ENCODE results near the gene MTHFD2L. TPM values are rescaled to one million over a fixed set of nuclear protein-coding genes. Genes with fewer than 3 reads are reported as not detected.
"Not testable (repeated sequence)": the region's sequence is repeated elsewhere in the genome, so short reads cannot be mapped to it uniquely, and the experiment has no call there.

Gene MTHFD2L
- total RNA-seq, 4 donors from 2014 or later = 11.8 to 17.1 (median 14.9) TPM

GRCh38 chr4:74127745-74128144, 30.2 kb upstream of the MTHFD2L start:
- no peak for DNase-seq
- Histone ChIP-seq H3K9me3 (no peaks in the 10 kb centered on the region), H3K36me3 (no peaks in the 10 kb centered on the region), H3K4me3 (no peak overlapping the region), H3K4me1 (no peaks in the 10 kb centered on the region), H3K27me3 (no peaks in the 10 kb centered on the region), H3K27ac (no peak overlapping the region)
- TF ChIP-seq POLR2A (IDR thresholded peaks at IDR 0.05) = no peak
- TF ChIP-seq, protein P1, sequence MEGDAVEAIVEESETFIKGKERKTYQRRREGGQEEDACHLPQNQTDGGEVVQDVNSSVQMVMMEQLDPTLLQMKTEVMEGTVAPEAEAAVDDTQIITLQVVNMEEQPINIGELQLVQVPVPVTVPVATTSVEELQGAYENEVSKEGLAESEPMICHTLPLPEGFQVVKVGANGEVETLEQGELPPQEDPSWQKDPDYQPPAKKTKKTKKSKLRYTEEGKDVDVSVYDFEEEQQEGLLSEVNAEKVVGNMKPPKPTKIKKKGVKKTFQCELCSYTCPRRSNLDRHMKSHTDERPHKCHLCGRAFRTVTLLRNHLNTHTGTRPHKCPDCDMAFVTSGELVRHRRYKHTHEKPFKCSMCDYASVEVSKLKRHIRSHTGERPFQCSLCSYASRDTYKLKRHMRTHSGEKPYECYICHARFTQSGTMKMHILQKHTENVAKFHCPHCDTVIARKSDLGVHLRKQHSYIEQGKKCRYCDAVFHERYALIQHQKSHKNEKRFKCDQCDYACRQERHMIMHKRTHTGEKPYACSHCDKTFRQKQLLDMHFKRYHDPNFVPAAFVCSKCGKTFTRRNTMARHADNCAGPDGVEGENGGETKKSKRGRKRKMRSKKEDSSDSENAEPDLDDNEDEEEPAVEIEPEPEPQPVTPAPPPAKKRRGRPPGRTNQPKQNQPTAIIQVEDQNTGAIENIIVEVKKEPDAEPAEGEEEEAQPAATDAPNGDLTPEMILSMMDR (IDR thresholded peaks at IDR 0.05) = no peak

DNA sequence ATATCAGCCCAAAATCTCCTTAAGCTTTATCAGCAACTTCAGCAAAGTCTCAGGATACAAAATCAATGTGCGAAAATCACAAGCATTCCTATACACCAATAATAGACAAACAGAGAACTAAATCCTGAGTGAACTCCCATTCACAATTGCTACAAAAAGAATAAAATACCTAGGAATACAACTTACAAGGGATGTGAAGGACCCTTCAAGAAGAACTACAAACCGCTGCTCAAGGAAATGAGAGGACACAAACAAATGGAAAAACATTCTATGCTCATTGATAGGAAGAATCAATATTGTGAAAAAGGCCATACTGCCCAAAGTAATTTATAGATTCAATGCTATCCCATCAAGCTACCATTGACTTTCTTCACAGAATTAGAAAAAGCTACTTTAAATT, 27.1 kb upstream of the MTHFD2L start:
- not testable (repeated sequence) for DNase-seq, H3K36me3 ChIP-seq, H3K27me3 ChIP-seq, H3K27ac ChIP-seq, H3K9me3 ChIP-seq, H3K4me1 ChIP-seq, H3K4me3 ChIP-seq

GRCh38 chr4:74132188-74132587, 25.7 kb upstream of the MTHFD2L start:
- H3K4me1 ChIP-seq, H3K9me3 ChIP-seq, H3K4me3 ChIP-seq, DNase-seq, H3K36me3 ChIP-seq, H3K27ac ChIP-seq, H3K27me3 ChIP-seq: not testable (repeated sequence)

DNA sequence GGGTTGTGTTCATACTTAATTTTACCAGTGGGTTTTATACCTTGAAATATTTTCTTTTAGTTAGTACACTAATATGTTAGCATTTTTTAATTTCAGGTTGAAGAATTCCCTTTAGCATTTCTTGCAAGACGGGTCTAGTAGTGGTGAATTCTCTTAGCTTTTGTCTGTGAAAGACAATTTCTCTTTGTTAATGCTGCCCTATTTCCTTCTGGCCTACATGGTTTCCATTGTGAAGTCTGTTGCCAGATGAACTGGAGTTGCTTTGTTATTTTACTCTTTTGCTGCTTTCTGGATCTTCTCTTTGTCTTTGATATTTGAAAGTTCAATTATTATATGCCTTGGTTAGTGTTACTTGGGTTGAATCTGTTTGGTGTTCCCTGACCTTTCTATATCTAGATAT, 25.0 kb upstream of the MTHFD2L start:
- Histone ChIP-seq H3K4me3 (no peak overlapping the region), H3K4me1 (no peaks in the 10 kb centered on the region), H3K9me3 (no peaks in the 10 kb centered on the region), H3K27ac (no peak overlapping the region), H3K27me3 (no peaks in the 10 kb centered on the region), H3K36me3 (no peaks in the 10 kb centered on the region)
- no peak for DNase-seq
- no peak for TF ChIP-seq POLR2A (IDR thresholded peaks at IDR 0.05)
- TF ChIP-seq, protein P1 (IDR thresholded peaks at IDR 0.05) = no peak

GRCh38 chr4:74133786-74134499, 24.0 kb upstream of the MTHFD2L start:
- Histone ChIP-seq H3K27ac (no peak overlapping the region), H3K4me1 (no peaks in the 10 kb centered on the region), H3K9me3 (no peaks in the 10 kb centered on the region), H3K4me3 (no peak overlapping the region), H3K27me3 (no peaks in the 10 kb centered on the region), H3K36me3 (no peaks in the 10 kb centered on the region)
- TF ChIP-seq, protein P1 (IDR thresholded peaks at IDR 0.05) = peak in 5 of 6 experiments; percentile 34 to 92 (median 83)
- TF ChIP-seq POLR2A (IDR thresholded peaks at IDR 0.05) = no peak
- peak; percentile 27 to 87 (median 70) for DNase-seq

GRCh38 chr4:74134500-74134852, 23.4 kb upstream of the MTHFD2L start:
- no peaks in the 10 kb centered on the region for H3K4me1 ChIP-seq
- no peak overlapping the region for H3K27ac ChIP-seq
- no peaks in the 10 kb centered on the region for H3K9me3 ChIP-seq
- no peaks in the 10 kb centered on the region for H3K27me3 ChIP-seq
- TF ChIP-seq, protein P1 (IDR thresholded peaks at IDR 0.05) = no peak
- TF ChIP-seq POLR2A (IDR thresholded peaks at IDR 0.05) = no peak
- no peak overlapping the region for H3K4me3 ChIP-seq
- no peaks in the 10 kb centered on the region for H3K36me3 ChIP-seq
- DNase-seq = no peak
